NCI-H2196 (cell line): ENCODE data around the gene RAB25.

Source experiments
- DNase-seq: peaks from one replicate; lab custom pipeline; 2025; ENCODE audit not compliant: unreplicated experiment; lab: John Stamatoyannopoulos, UW

RAB25 gene

DNA sequence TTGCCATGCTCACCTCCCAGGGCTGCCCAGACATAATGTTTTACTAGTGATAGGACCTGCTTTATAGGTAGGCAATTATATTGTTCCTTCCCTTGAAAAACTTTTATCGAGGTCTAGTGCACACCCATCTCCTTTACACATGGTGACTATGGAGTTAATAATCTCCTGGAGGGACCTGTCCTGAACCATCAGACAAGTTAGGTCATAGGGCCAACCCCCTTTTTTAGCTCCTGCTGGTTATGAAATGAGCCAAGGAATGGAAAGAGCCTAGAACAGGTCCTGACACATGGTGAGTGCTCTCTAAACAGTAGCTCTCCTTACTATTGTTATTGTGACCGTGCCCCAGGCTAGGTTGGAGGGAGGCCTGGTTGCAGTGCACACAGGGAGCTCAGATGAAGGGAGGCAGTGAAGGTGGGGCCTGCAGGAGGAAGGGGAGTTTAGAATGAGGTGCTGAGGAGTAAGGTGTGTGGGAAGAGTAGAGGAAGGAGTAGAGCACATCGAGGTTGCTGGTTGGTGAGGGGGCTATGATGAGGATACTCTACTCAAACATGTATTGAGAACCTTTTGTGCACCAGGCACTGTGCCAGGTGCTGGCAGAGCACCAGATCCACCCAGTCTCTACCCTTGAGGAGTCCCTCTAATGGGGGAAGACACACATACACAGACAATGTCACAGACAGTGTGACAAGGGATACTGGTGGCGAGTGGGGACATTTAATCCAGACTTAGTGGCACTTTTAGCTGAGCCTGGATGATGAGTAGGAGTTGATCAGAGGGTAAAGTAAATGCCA lies 39.4 kb downstream of the RAB25 start:
- DNase-seq, result no peak

DNA sequence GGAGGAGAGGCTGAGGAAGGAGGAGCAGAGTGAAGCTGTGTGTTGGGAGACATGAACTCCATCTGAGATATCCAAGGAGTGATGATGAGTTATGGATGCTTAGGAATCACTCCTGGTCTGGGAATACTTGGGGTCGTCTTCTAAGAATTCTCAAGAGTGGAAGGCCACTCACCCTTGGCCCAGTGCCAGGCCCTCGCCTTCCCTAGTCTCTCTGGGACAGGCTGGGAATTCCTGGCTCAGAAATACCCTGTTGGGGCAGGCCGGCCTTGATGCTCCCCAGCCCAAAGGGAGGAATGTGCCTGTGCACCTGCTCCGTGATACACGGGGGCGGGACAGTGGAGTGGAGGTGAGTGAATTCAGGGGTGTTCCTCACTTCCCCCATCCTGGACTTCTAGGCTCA lies 40.9 kb downstream of the RAB25 start:
- no peak for DNase-seq

DNA sequence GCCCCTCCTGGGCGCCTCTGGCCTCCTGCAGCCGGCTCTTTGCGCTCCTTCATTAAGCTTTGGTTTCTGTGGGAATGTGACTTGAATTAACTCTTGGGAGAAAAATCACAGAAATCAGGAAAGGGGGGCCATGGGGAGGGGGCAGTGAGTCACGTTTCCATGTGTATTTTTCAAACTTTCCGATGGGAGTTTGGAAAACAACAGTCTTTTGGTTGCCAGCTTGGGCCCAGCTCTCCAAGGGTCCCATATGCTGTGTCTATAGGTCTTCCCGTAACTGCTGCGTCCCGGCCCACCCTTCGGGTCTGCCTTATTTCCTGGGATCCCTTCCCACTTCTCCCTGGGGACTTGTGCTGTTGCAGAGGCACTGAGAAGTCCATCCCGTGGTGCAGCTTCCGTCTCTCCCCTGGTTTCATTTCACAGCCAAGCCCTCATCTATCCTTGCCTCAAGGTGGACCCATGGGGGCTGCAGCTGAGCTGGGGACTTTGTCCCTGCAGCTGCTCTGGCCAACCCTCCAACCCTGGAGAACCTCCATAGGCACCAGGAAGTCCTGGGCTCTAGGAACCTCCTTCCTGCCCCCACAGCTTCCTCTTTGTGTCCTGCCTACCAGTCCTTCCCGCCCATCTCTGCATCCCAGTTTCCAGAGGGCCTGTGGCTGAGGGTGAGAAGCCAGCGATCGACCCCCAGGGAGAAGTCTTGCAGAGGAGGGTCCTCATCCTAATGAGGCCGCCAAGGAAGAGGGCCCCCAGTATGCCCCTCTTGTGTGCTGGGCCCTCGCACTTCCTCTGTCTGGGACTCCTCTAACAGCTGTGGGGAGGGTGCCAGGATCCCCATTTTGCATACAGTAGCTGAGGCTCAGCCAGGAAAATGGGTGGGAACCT lies 41.9 kb downstream of the RAB25 start:
- no peak for DNase-seq

- no peak for DNase-seq
Measured at GRCh38 chr1:156103521-156103947, 42.6 kb downstream of the RAB25 start.

- DNase-seq, result peak; percentile 64
Measured at GRCh38 chr1:156104065-156104810, 43.3 kb downstream of the RAB25 start.

DNA sequence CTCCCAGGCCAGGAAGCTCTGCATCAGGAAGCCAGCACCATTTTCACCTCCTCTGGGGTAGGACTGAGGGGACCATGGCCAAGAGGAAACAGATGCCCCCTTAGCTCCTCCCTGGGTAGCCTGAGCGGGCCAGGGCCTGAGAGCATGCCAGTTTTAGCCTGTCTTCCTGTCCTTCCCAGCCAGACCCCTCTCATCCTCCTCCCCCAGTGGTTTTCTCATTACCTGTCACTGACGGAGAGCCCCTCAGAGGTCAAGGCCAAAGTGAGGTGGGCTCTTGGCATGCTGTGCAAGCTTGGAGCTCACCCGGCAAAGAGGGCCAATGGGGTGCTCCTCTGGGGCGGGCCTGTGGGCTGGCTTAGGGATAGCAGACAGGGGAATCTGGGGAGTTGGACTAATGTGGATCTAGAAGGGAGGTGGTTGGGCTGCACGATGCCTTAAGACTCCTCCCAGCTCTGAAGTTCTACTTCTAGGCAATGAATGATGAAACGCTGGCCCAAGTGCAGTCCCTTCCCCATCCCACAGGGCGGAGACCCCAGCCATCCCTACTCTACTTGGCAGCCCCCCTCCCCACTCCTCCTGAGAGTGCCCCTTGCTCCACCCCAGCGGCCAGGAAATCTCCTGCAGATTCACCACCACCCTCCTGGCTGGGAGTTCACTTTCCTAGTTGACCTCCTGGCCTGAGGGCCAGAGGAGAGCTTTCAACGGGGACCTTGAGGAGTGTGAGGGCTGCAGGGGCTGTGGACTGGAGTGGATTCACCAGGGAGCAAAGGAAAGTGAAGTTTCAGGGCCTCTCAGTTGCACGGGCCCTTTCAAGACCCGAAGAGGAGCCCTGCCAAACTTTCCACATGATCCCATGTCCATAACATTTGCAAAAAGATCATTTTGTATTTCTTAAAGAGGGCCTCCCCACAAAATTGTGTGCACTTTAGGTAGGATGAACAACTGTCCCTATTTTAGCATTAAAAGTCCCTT lies 44.2 kb downstream of the RAB25 start:
- no peak for DNase-seq

GRCh38 chr1:156106624-156107488 lies 45.9 kb downstream of the RAB25 start:
- DNase-seq, result no peak

- no peak for DNase-seq
Measured at GRCh38 chr1:156108057-156108456, 47.1 kb downstream of the RAB25 start.

DNA sequence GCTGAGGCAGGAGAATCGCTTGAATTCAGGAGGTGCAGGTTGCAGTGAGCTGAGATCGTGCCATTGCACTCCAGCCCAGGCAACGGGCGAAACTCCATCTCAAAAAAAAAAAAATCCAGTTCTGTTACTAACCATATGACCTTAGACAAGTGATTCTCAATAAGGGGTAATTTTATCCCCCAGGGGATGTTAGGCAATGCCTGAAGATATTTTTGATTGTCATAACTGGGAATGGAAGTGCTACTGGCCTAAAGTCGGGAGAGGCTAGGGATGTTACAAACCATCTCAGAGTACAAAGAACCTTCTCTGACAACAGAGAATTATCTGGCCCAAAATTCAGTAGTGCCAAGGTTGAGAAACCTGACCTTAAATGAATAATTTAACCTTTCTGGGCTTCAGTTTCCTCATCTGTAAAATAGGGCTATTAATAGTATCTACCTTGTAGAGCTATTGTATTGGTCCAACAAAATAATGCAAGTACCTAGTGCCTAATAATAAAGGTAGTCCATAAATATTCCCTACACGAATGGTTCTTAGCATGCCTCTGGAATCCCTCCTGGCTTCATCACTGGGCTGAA lies 47.8 kb downstream of the RAB25 start:
- no peak for DNase-seq

- DNase-seq, result no peak
Measured at GRCh38 chr1:156110252-156110651, 49.3 kb downstream of the RAB25 start.

GRCh38 chr1:156111355-156111962 lies 50.5 kb downstream of the RAB25 start:
- no peak for DNase-seq

- no peak for DNase-seq
Measured at GRCh38 chr1:156112276-156113137, 51.5 kb downstream of the RAB25 start.

GRCh38 chr1:156113282-156113950 lies 52.5 kb downstream of the RAB25 start:
- no peak for DNase-seq

DNA sequence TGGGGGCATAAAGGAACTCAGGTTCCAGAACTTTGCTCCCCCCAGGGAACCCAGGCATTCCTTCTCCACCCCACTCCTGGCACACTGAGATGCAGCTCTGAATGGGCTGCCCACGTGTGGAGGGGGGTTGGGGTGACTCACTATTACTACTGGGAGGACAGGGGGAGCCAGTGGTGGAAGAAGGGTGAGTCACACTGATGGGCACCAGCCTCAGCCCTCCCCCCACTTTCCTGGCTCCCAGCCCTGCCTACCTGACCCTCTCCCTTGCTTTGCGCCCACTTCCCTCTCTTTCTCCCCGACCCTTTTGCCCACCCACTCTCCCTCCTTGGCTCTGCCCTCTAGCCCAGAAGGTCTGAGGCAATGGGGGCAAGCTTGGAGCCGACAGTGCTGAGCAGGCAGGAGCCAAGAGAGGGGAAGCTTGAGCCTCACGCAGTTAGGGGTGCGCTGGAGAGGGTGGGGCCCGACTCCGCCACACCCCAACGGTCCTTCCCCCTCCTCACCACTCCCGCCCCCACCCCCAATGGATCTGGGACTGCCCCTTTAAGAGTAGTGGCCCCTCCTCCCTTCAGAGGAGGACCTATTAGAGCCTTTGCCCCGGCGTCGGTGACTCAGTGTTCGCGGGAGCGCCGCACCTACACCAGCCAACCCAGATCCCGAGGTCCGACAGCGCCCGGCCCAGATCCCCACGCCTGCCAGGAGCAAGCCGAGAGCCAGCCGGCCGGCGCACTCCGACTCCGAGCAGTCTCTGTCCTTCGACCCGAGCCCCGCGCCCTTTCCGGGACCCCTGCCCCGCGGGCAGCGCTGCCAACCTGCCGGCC lies 53.4 kb downstream of the RAB25 start, which contains the start of gene LMNA:
Gene LMNA (plus strand): TSS at position 611 of the 818 bp plus-strand sequence. CDS start 208 bp downstream, outside the sequence.
- DNase-seq, result peak; percentile 84

- no peak for DNase-seq
Measured at GRCh38 chr1:156114919-156115513, 54.1 kb downstream of the RAB25 start.
